GM18951 (cell line): ENCODE measurements around the gene POLD4.
"Not testable (repeated sequence)": the region's sequence is repeated elsewhere in the genome, so short reads cannot be mapped to it uniquely, and the experiment has no call there.

Experiments
- POLR2A ChIP-seq: IDR thresholded peaks from 4 replicates; pipeline ENCODE4 v1.6.1; 2011; ENCODE audit warnings: mild to moderate bottlenecking; ENCODE audit not compliant: insufficient read length, insufficient read depth; ENCODE audit errors: extremely low read depth
- in situ Hi-C: fragments of 300-500 bp; cut with MboI; formaldehyde crosslinking; loops from one replicate; pipeline ENCODE4 v1.12.0; 2022; ENCODE audit warnings: low sequenced_read_pairs, mixed read lengths, inconsistent platforms; ENCODE audit not compliant: unreplicated experiment

The POLD4 gene

GRCh38 chr11:67353317-67354074, at the start of gene POLD4:
Gene POLD4 (minus strand): TSS chr11:67353546. CDS start chr11:67353399, 147 bp downstream.
- in situ Hi-C loops, result no loop called here
- TF ChIP-seq POLR2A, result peak; percentile 93

- in situ Hi-C loops, result not testable (repeated sequence)
These were observed 49.7 kb upstream of the POLD4 start for GRCh38 chr11:67403085-67403484.

- in situ Hi-C loops, result not testable (repeated sequence)
These were observed 49.0 kb upstream of the POLD4 start for GRCh38 chr11:67402192-67402839.

- TF ChIP-seq POLR2A, result peak; percentile 94
- in situ Hi-C loops, result no loop called here
These were observed 48.3 kb upstream of the POLD4 start, which contains the start of gene PPP1CA for GRCh38 chr11:67401495-67402191. Gene PPP1CA (minus strand): TSS chr11:67401858. CDS start chr11:67401782, 76 bp downstream.

GRCh38 chr11:67400942-67401494, 47.7 kb upstream of the POLD4 start:
- TF ChIP-seq POLR2A, result no peak
- in situ Hi-C loops, result no loop called here

GRCh38 chr11:67400251-67400941, 47.0 kb upstream of the POLD4 start:
- no peak for TF ChIP-seq POLR2A
- in situ Hi-C loops, result no loop called here

GRCh38 chr11:67398661-67399563, 45.6 kb upstream of the POLD4 start:
- in situ Hi-C loops, result no loop called here
- no peak for TF ChIP-seq POLR2A

- in situ Hi-C loops, result no loop called here
- TF ChIP-seq POLR2A, result no peak
These were observed 44.8 kb upstream of the POLD4 start for GRCh38 chr11:67397986-67398660.

GRCh38 chr11:67397536-67397935, 44.2 kb upstream of the POLD4 start:
- TF ChIP-seq POLR2A, result no peak
- in situ Hi-C loops, result no loop called here

- in situ Hi-C loops, result no loop called here
These were observed 43.4 kb upstream of the POLD4 start for GRCh38 chr11:67396587-67397389.

GRCh38 chr11:67396259-67396581, 42.9 kb upstream of the POLD4 start:
- in situ Hi-C loops, result no loop called here
- no peak for TF ChIP-seq POLR2A

More at GRCh38 chr11:67396587-67397389, 43.4 kb upstream of the POLD4 start:
- TF ChIP-seq POLR2A, result no peak
